Left renal cortex interstitium (tissue), 4 donors: Measurements from ENCODE around the gene ACOT6. TPM values are rescaled to one million over a fixed set of nuclear protein-coding genes. Genes with fewer than 3 reads are reported as not detected.
A peak's percentile ranks its signal among the peaks of the same experiment; 100 is the strongest.
"Not testable (repeated sequence)": the region's sequence is repeated elsewhere in the genome, so short reads cannot be mapped to it uniquely, and the experiment has no call there.

Experiments used
- DNase-seq, 4 donors: peaks; one replicate each; pipeline ENCODE4 v3.0.0-alpha.2; 2013; ENCODE audit warnings: low read depth in 4 of 4, low spot score in 2 of 4, missing footprints in 1 of 4
- polyA plus RNA-seq, 4 donors: library from polyadenylated mRNA; unstranded; fragments of 120-200 nt; gene quantifications; one replicate each; pipeline ENCODE4 v1.2.1, GENCODE V29; 2013; ENCODE audit not compliant: insufficient read length in 4 of 4

The ACOT6 gene
- polyA plus RNA-seq, 4 donors: 0.20 to 0.21 TPM; not detected in 2

- DNase-seq: no peak
These were observed 28.6 kb downstream of the ACOT6 start for GRCh38 chr14:73640796-73641365.

- DNase-seq: peak; percentile 76 to 89 (median 84)
These were observed 32.4 kb downstream of the ACOT6 start, which contains the start of gene DNAL1 for GRCh38 chr14:73644531-73645247. DNAL1 (plus strand) TSS chr14:73644986; CDS start chr14:73645040, 54 bp downstream.

- DNase-seq: no peak
These were observed 32.9 kb downstream of the ACOT6 start for GRCh38 chr14:73645248-73645610.

- DNase-seq: no peak
These were observed 38.7 kb downstream of the ACOT6 start for GRCh38 chr14:73651005-73651404.

GRCh38 chr14:73655851-73656250 lies 43.5 kb downstream of the ACOT6 start:
- no peak for DNase-seq

- not testable (repeated sequence) for DNase-seq
These were observed 46.9 kb downstream of the ACOT6 start for GRCh38 chr14:73659202-73659601.

- DNase-seq: no peak
These were observed 48.2 kb downstream of the ACOT6 start for GRCh38 chr14:73660511-73660910.

- DNase-seq: no peak
These were observed 49.6 kb downstream of the ACOT6 start for GRCh38 chr14:73661872-73662271.

- DNase-seq: no peak
These were observed 50.2 kb downstream of the ACOT6 start for GRCh38 chr14:73662487-73662943.

GRCh38 chr14:73663548-73664212 lies 51.4 kb downstream of the ACOT6 start:
- DNase-seq: no peak

- no peak for DNase-seq
These were observed 52.8 kb downstream of the ACOT6 start for GRCh38 chr14:73665130-73665529.

GRCh38 chr14:73666583-73666982 lies 54.3 kb downstream of the ACOT6 start:
- DNase-seq: no peak

GRCh38 chr14:73667854-73668253 lies 55.5 kb downstream of the ACOT6 start:
- DNase-seq: no peak

Other genes with a start within 250 kb of the ACOT6 start
- gene NUMB, start 154.0 kb upstream of the ACOT6 start, polyA plus RNA-seq: 100 to 1,000 TPM in 2 of 4 donors, 10 to 100 TPM in 2; 65.1 to 122 (median 90.5) TPM
- 10 to 100 TPM in 3 of 4 donors, 1 to 10 TPM in 1; 9.7 to 13.2 (median 10.8) TPM for gene RIOX1, start 121.6 kb upstream of the ACOT6 start, polyA plus RNA-seq
- gene ACOT1, start 75.4 kb upstream of the ACOT6 start, polyA plus RNA-seq: 10 to 100 TPM in 1 of 4 donors, 1 to 10 TPM in 3; 7.7 to 11.4 (median 8.7) TPM
- gene HEATR4, start 53.6 kb upstream of the ACOT6 start, polyA plus RNA-seq: 1 to 10 TPM; 1.0 to 3.4 (median 2.1) TPM
- gene ACOT2, start 43.3 kb upstream of the ACOT6 start, polyA plus RNA-seq: 10 to 100 TPM; 54.3 to 68.5 (median 59.8) TPM
- gene ACOT4, start 20.6 kb upstream of the ACOT6 start, polyA plus RNA-seq: 1 to 10 TPM; 2.6 to 4.2 (median 3.7) TPM
- 10 to 100 TPM; 16.3 to 21.9 (median 21.3) TPM for gene DNAL1, start 32.5 kb downstream of the ACOT6 start, polyA plus RNA-seq
- gene PNMA1, start 101.9 kb downstream of the ACOT6 start, polyA plus RNA-seq: 100 to 1,000 TPM in 2 of 4 donors, 10 to 100 TPM in 2; 86.5 to 109 (median 94.9) TPM
- gene PTGR2, start 239.3 kb downstream of the ACOT6 start, polyA plus RNA-seq: 10 to 100 TPM; 21.3 to 36.2 (median 26.1) TPM